Measurements from ENCODE around the gene NUCB2.
A peak's percentile ranks its signal among the peaks of the same experiment; 100 is the strongest.

NUCB2 gene

DNA sequence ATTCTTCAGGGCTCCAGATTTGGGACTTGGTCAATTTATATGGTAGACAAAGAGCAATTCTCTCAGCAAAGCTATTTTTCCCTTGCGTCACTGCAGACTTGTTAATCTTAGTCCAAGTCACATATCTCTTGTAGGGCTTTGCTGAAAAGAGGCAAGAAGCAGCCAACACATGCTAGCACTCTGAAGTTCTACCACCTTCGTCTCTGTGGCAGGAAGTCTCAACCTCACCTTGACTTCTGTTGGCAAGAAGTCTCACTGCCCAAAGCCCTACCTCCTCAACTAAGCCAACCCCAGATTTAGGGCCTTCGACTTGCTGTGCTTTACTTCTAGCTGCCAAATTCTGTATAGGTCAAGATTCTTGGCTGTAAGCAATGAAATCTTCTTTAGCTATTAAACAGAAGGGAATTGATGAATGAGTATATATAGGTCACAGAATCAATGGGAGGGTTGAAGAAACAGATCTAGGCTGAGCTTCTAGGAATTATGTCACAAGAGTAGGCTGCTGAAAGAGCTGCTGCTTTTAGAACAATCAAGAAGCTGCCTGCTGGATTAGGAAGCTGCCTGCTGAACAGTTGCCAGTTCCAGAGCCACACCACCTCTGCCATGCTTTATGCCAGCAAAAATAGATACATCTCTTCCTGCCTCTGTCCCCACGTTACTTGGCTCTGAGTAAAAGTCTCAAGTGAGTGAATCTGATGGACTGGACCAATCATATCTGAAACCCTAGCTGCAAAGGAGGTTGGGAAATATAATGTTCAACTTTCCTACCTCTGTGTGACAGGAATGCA lies 57.5 kb downstream of the NUCB2 start:
- no peak for DNase-seq (ENCODE audit: low read depth)

DNA sequence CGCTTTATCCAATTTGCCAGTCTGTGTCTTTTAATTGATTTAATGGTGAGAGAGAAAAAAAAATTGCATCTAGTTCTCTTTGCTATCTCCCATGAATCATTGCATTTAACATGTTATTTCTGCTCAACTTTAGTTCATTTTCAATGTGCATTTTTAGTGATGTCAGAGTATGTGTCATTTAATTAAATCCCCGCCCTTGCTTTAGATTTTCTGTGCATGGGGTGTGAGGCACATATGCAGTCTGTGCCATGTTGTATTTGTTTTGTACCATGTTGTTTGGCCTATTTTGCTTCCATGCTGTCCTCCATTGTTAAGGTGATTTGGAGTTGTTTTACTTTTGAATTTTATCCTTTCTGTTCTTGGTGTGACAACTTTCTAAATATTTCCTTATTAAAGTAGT lies 66.7 kb downstream of the NUCB2 start:
- DNase-seq (ENCODE audit: low read depth), result no peak

DNA sequence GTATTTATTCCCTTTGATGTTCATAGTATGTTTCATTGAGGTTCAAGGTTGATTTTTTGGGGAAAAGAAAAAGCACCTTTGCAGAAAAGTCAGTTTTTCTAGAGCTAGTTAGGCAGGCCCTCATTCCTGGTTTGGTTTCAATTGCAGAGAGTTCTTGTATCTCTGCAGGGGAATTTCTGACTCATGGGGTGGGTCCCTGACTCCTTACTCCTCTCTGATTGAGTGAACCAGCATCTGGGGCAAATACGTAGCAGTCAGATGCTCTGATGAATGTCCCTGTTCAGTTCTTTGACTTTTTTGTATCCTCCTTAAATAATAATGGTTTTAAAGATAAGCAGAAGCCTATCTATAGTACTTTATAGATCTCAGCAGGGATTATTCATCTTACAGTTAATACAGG lies 67.4 kb downstream of the NUCB2 start:
- DNase-seq (ENCODE audit: low read depth), result no peak

DNA sequence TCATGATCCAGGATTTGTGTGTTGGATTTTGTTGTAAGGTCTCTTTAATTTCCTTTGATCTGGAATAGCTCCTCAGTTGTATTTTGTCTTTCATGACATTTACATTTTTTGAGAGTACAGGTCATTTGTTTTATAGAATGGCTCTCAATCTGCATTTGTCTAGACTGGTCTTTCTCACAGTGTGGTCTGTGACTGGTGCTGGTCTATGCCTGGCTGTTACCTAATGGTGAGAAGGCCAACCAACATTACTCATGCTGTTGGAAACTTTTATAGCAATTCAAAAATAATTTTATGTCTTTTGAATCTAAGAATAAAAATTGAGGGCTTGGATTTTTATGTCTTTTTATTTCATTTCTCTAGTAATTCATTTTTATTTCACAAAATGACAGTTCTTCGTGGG lies 71.1 kb downstream of the NUCB2 start:
- no peak for DNase-seq (ENCODE audit: low read depth)

DNA sequence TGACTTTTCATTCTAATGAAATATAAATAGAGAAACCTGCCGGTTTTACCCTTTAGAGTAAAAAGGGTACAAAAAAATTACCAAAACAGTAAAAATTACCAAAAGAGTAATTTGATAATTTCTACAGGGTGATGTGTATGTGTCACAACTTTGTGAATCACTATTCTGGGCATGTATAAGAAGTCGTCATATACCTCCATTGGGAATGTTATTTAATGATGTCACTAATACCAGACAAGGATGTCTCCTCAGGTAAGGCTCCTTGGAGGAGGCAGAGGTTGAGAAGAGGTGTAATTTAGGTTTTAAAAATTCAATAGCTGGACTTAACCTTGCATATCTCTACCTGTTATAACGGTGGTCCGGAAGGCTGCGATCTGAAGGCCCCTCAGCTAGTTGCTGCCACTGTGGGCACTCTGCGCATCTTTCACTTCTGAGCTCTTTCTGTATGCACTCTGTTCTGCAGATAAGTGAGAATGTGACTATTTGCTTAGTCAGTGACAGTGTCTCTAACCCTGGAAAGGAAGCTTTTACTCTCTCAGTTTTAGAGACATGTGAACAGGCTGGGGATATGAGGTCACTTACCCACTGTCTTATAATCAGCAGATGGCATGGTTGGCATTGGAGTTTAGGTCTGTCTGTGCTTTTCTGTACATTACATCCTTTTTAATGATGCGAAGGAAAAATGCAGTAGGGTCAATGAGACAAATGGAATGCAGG lies 74.1 kb downstream of the NUCB2 start:
- DNase-seq (ENCODE audit: low read depth), result no peak

DNA sequence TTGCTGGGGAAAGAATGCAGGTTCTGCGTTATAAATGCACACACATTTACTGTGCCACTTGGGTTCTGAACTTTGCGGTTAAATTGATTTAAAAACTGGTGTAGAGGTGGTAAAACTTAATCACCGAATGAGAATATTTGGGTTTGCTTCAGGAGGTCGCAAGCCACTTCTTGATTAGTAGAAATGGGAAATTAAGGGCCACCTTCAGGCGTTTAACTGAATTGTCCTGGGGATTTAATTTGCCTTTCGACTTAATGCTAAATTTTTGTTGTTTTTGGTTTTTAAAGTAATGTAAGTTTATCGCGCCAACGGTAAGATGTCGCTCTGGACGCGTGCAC lies 74.6 kb downstream of the NUCB2 start:
- no peak for DNase-seq (ENCODE audit: low read depth)

DNA sequence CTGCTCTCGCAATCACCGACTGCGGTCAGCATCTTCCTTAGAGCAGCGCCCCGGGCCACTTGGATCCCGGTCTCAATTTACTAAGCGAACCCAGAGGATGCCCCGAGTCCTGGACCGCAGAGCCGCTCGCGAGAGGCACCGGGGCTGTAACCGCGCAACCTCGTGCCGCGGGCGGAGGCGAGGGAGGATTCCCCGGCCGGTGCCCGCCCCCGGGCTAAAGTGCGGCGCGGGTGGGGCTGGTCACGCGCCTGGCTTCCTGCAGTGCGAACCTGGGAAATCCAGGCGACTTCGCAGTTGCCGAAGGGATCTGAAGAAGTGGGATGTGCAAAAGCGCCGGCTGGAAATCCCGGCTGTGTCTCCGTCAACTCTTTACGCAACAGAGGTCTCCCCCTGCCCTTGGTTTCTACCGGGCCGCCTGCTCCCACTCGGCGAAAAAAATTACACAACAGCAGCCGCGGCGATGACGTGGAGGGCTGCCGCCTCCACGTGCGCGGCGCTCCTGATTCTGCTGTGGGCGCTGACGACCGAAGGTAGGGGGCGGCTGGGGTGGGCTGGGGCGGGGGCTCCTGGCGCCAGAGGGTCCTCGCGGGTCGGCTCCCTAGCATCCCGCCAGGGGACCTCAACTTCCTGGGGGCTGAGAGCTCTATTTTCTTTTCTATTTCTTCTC lies 75.1 kb downstream of the NUCB2 start, which contains the start of gene NCR3LG1:
TSS of gene NCR3LG1 (plus strand) at position 291 of the 667 bp plus-strand sequence. CDS start at position 461, 170 bp downstream.
- peak; percentile 66 for DNase-seq (ENCODE audit: low read depth)

DNA sequence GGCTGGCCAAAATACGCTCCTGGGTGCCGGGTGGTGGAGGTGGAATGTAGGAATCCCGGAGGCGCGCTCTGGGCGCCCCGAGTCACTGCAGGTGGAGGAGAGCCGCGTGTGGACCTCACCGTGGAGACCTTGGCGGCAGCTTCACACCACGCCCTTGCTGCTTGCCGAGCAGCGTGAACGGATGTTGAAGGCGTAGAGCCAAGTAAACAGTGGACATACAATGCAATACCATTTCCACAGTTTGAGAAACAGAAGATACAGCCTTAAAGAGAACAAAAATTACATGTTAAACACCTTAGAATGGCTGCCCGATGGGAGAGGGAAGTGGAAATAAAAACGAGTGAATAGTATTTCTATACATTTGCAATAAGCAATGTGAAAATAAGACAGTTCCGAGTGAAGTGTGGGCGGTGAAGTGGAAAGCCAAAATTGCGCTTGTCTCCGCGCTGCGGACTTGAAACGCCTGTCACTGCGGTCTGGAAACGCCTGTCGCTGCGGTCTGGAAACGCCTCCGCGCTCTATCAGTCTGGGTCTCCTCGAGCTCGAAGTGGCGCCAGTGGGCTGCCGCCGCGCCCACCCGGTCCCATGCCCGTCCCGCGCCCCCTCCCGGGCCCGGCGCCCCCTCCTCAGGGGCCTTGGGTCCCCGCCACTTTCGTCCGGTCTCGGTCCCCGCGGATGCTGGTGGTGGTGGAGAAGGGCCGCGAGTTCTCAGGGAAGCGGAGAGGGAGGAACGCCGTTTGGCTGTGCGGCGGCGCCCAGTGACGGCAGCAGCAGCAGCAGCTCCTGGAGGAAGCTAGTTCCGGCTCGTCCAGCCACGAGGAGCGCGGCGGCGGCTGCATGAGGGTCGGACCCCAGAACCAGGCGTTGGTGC lies 76.6 kb downstream of the NUCB2 start:
- peak; percentile 48 for DNase-seq (ENCODE audit: low read depth)

DNA sequence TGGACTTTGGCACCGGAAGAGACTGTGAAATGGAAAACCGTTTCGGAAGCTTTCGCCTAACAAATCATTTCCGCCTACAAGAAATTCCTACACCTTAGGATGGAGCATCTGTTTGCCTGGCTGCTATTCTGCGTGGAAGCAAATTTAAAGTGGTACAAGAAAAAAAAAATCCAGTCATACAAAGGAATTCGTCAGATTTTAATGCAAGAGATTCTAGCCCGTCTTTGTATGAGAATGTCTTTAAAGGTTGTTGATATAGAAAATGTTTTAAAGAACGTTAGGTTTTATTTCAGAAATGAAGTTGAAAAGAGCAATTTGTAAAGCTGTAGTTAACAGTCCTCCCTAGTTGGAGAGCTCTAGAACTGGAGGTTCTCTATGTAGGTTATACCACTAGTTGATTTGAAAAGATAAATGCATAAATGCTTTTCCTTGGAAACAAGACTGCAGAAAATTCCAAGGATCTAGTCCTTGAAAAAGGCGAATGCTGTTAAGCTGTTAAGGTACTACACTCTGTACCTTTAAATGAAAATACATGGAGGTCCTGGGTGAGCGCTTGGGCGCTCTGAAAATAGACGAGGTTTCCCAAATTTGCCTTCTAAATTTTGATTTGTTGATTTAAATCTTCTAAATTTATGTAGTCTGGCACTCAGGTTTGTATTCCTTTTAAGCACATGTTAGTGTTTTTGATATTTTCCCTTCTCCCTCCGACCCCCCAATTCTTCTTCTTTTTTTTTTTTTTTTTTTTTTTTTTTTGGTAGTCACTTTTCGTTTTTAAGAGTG lies 77.5 kb downstream of the NUCB2 start:
- DNase-seq (ENCODE audit: low read depth), result no peak

DNA sequence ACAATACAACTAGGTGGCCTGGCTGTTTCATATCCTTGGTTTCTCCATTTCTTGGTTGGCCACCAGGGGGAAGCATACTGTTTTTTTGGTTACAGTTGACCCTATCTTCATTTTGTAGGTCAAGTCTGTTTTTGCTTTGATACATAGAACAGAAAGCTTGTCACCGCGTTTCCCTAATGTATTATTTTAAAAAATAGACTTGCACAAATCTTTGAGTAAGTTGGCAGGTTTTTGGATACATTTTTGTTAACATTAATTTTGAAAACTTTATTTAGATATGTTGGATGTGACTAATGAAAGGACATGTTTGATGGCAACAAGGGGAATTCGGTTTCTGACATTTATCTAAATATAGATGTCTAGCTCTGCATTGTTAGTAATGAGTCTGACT lies 78.1 kb downstream of the NUCB2 start:
- DNase-seq (ENCODE audit: low read depth), result no peak

DNA sequence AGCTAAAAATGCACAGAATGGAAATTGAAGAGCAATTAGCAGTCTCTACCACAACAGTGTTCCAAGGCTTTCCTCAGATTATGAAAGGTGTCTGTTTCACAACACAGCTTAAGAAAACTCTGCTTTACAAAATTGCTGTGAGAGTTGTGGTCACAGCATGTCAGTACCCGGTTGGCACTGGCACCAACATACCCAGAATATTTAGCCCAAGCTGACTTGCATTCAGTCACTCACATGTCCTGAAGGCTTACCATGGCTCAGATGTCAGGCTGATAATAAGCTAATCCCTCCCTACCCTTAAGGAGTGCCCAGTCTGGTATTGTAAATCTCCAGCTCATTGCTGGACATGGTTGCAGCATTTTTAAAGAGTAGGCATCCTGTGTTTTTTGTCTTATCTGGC lies 90.0 kb downstream of the NUCB2 start:
- no peak for DNase-seq (ENCODE audit: low read depth)

DNA sequence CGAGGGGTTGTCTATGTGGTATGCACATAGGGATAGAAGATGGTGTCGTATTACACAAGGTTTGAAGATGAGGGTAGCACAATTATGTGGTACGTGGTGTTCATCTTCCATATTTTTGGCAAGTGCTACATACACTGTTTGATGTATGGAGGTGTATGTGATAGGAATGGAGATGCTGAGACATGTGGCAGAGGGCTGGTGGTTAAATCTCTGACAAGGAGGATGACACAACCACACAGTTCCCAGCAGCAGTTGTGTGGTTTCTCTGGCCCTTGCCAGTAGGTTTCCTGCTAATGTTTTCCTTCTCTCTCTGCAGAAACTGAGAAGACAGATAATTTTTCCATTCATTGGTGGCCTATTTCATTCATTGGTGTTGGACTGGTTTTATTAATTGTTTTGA lies 92.0 kb downstream of the NUCB2 start:
- DNase-seq (ENCODE audit: low read depth), result no peak

DNA sequence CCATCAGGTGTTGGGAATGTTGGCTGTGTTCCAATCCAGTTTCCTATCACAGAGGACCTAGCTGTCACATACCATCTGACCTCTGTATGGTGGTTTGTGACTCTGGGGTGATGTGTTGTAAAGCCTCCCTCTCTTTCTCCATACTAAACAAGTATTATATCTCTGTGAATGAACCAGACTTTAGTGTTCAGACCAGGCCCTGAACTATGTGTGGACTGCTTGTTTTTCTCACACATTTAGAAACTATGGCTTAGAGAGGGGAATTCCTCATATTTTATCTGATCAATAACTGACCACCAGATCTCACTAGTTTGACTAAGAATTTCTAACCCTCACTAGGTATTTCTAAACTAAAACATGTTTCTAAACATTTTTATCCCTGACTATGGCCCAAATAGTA lies 92.6 kb downstream of the NUCB2 start:
- no peak for DNase-seq (ENCODE audit: low read depth)

DNA sequence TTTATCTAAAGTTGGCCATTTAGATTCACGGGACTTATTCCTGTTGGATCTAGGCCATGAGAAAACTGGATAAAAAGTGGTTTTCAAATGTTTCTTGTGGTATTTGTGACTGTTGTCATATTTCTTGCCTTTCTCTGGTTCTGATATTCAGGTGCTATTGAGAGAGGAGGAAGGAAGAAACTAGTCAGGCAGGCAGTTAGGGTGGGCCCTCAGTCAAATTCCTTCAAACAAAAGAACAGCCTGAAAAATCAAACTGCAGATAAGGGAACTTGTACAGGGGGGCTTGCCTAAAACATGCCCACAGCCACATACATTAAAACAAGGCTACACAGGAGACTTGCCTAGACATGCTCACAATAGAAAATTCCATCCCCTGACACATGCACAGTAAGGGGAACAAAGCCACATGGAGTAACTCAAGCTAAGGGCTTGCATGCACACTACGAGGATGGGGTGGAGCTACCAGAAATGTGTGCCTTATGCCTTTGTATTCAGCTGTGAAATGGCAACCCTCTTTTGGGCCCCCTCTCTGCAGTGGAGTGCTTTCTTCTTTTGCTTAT lies 93.2 kb downstream of the NUCB2 start:
- no peak for DNase-seq (ENCODE audit: low read depth)

DNA sequence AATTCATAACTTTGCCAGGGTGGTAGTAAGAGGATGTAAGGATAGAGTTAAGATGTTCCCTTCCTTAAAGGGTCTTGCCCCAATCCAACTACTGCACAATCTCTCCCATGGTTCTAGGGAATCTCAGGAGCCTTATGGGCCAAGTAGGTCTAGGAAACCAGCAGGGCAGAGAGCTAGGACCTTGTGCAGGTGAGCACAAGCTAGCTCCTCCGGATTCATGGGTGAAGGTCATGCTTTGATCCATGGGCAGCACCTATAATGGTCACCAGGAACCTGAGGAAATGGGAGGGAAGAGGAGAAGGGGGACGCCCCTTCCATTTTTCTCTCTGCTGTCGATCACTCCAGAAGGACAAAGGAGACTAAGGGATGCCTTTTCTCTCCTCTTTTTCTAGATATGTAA lies 95.1 kb downstream of the NUCB2 start:
- no peak for DNase-seq (ENCODE audit: low read depth)

DNA sequence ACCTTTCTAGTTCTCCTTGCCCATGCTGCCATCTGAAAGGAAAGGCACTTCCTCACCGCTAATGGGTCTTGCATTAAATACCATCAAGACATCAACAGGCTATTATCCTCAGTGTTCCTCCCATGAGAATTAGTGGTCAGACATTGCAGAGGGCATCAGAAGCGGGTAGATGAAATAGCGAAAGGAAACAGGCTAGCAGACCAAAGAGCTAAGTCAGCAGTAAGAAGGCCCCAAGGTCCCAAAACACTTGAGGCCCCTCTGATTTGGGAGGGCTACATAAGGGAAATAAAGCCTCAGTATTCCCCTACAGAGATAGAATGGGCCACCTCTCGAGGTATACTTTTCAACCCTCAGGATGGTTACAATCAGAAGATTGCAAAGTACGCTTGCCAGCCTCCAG lies 99.0 kb downstream of the NUCB2 start:
- DNase-seq (ENCODE audit: low read depth), result no peak

DNA sequence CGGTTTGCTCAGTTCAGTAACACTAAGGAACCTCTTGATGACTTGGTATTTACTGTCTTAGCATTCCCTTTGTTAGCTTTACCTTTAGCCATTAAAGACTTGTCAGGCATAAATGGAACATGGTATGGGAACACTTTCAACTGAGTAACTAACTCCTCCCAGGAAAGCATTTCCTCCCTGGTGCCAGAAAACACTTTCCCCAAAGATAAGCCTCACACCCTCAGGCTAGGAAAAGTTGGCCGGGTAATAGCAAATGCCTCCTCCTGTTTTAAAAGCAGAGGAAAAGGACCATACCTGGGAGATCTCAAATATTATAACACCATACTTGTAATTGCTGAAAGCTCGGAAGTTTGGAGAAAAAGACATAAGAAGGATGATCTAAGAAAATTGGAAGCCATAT lies 100.0 kb downstream of the NUCB2 start:
- no peak for DNase-seq (ENCODE audit: low read depth)

DNA sequence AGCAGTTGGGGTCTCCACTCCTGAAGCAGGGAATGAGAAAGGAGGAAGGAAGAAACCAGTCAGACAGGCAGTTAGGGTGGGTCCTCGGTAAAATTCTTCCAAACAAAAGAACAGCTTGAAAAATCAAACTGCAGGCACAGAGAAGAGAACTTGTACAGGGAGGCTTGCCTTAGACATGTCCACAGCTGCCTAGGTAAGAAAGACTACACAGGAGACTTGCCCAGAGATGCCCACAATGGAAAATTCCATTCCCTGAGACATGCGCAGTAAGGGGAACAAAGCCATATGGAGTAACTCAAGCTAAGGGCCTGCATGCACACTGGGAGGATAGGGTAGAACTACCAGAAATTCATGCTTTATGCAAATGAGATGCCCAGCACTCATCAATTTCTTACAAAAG lies 102.1 kb downstream of the NUCB2 start:
- DNase-seq (ENCODE audit: low read depth), result no peak

DNA sequence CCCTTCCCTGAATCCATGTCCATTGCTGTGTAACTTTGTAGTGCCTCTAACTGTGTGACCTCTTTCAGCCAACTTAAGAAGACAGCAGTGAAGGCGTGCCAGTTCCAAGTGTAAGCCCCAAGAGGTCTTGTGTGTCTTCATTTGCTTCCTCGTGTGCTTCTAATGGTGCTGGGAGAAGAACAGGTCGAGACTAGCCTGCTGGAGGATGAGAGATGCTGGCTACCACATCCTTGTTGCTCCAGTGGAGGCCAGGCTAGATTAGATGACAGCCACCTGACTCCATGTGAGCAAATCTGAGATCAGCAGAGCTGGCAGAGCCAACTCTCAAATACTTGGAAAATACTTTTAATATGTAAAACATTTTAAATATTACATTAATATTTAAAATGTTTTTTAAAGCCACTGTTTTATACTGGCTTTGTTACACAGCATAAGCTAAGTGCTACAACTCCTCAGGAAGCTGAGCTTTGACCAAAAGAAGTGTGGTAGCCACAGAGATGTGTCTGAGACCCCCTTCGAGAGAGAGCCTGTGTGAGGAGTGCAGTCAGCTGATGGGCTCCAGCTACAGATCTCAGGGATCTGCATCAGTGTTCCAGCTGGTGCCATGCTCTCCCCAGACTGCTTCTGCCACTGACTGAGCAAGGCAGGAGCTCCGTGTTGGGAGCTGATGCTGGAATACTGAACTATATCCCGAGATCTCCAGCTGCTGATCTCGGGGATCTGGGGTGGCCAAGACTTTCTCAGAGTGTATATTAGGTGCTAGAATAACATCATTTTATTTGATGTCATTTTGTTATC lies 103.0 kb downstream of the NUCB2 start:
- DNase-seq (ENCODE audit: low read depth), result no peak

DNA sequence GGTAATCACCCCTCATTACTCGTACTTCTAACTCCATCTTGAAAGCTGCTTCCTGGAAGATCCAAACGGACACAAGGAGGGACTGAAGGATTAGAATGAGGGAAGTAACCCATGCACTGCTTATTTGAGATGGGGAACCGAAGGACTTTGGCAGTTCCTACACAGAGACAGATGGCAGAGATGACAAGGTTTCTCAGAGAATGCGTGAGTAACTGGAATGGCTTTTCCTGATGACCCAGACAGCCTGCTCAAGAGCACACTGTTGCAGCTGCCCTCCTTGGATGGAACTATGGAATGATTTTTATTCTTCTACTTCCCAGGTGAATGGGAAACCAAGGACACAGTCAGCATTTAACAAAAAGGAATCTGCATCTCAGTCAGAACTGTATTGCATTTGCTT lies 104.6 kb downstream of the NUCB2 start:
- no peak for DNase-seq (ENCODE audit: low read depth)
